Measurements from ENCODE around the gene FGGY. TPM values are rescaled to one million over a fixed set of nuclear protein-coding genes. Genes with fewer than 3 reads are reported as not detected.

FGGY gene
- total RNA-seq, 2 donors from 2014 or later, result 16.0 to 21.8 TPM

DNA sequence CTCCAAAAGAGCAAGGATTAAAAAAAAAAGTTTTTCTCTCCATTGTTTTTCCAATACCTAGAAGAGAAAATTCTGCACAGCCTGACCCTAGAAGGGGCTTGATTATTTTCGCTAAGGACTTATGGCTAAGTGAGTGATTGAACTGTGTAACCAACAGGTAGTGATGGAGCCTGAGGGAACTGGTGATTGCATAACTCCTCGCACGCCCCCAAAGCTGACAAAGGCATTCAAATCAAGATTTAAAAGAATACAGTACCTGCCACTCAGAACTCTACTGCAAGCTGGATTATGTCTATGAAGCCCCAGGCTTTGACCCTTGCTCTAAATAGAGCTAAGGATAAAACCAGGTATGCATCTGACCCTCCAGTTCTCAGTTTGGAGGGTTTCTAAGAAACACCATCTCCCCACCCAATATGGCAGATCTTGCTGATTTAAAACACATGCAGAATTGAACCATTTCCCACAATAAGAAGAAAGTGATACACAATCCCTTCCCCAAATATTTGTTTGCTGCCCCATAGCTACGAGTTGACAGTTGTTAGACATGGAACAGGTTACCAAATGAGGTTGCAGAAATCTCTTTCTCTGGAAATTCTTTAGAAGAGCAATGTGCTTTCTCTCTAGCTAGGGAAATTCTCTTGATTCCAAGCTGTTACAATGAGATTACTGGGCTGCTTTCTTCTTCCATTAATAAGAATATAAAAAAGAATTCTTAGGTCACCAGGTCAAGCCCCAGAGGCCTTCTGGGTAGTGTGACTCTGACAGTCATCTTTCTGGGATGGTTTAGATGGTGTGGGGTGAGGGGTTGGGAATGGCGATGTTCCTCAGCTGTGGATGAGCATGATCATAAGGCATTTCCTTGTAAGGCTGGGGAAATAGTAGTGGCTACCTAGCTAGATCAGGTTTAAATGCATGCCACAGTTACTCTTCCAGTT lies 35.1 kb downstream of the FGGY start:
- H3K9me3 ChIP-seq, result no peaks in the 10 kb centered on the region
- TF ChIP-seq, protein P1, sequence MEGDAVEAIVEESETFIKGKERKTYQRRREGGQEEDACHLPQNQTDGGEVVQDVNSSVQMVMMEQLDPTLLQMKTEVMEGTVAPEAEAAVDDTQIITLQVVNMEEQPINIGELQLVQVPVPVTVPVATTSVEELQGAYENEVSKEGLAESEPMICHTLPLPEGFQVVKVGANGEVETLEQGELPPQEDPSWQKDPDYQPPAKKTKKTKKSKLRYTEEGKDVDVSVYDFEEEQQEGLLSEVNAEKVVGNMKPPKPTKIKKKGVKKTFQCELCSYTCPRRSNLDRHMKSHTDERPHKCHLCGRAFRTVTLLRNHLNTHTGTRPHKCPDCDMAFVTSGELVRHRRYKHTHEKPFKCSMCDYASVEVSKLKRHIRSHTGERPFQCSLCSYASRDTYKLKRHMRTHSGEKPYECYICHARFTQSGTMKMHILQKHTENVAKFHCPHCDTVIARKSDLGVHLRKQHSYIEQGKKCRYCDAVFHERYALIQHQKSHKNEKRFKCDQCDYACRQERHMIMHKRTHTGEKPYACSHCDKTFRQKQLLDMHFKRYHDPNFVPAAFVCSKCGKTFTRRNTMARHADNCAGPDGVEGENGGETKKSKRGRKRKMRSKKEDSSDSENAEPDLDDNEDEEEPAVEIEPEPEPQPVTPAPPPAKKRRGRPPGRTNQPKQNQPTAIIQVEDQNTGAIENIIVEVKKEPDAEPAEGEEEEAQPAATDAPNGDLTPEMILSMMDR (IDR thresholded peaks at IDR 0.05), result no peak
- no peaks in the 10 kb centered on the region for H3K4me1 ChIP-seq
- H3K27ac ChIP-seq, result no peak overlapping the region
- DNase-seq (ENCODE audit: low spot score), result no peak
- no peak overlapping the region for H3K4me3 ChIP-seq
- H3K27me3 ChIP-seq, result no peaks in the 10 kb centered on the region
- no peaks in the 10 kb centered on the region for H3K36me3 ChIP-seq

GRCh38 chr1:59332983-59333382 lies 36.1 kb downstream of the FGGY start:
- Histone ChIP-seq H3K27me3 (no peaks in the 10 kb centered on the region), H3K9me3 (no peaks in the 10 kb centered on the region), H3K4me1 (no peaks in the 10 kb centered on the region), H3K4me3 (no peak overlapping the region), H3K27ac (no peak overlapping the region), H3K36me3 (no peaks in the 10 kb centered on the region)
- DNase-seq (ENCODE audit: low spot score), result no peak
- TF ChIP-seq, protein P1 (IDR thresholded peaks at IDR 0.05), result no peak

DNA sequence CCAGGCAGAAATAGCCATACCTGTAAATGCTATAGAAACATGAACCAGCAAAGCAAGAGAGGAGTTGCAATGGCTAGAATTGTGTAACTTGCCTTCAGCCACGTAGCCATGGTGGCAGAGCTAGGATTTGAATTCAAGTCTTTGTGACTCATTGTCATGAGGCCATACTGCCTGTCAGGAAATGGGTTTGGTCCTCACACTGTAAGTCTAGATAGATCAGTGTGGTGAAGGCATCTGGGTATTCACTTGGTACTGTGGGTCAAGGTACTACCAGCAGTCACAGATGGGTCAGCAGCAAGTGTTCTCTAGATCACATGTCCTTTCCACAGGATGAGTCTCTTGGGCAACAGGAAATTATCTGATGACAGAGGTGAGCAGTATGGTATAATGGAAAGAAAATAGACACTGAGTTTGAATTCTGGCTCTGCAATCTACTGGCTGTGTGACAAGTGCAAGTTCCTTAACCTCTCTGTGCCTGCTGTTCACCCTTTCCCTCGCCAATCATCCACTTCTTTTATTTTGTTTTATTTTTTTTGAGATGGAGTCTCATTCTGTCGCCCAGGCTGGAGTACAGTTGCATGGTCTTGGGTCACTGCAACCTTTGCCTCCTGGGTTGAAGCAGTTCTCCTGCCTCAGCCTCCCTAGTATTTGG lies 36.9 kb downstream of the FGGY start:
- Histone ChIP-seq H3K27ac (no peak overlapping the region), H3K4me3 (no peak overlapping the region), H3K4me1 (no peaks in the 10 kb centered on the region), H3K27me3 (no peaks in the 10 kb centered on the region), H3K36me3 (no peaks in the 10 kb centered on the region), H3K9me3 (no peaks in the 10 kb centered on the region)
- DNase-seq (ENCODE audit: low spot score), result no peak
- TF ChIP-seq, protein P1 (IDR thresholded peaks at IDR 0.05), result no peak

DNA sequence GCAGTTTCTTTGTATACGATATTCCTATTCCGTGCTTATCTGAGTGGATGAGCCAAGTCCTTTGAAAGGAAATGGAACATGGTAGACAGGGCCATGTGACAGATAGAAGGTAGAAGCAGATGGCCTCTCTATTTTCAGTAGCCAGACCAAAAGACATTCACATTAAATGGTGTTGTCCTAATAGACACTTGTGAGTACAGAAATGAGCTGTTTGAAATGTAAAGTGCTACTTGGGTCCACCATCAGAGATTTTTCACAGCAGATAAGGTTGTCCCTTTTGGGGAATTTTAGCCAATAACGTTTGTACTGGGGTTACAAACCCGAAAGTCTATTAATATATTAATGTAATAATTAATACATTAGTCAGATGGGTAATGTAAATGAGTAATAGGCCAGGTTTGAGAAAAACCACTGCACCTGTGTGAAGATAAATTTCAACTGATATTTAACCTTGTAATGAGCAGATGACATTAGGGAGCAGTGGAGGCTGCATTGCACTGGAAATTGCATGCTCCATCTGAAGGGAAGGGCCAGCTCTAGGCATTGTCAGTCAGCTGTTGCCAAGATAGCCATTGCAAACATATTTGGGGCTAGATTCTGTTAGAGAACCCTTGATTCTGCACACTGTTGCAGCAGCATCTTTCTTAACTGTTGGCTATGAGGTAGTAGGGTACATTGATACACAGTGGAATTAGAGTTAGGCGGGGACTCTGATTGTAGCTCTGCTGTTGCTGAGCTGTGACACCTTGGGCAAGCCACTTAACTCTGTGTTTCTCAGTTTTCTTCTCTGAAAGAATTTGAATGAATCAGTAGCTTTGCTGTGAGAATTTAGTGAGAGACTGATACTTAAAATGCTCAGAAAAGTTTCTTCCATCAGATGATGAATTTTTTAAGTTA lies 43.8 kb downstream of the FGGY start:
- no peak for DNase-seq (ENCODE audit: low spot score)
- no peaks in the 10 kb centered on the region for H3K36me3 ChIP-seq
- H3K4me3 ChIP-seq, result no peak overlapping the region
- H3K27ac ChIP-seq, result no peak overlapping the region
- no peaks in the 10 kb centered on the region for H3K27me3 ChIP-seq
- TF ChIP-seq, protein P1 (IDR thresholded peaks at IDR 0.05), result no peak
- no peaks in the 10 kb centered on the region for H3K9me3 ChIP-seq
- no peaks in the 10 kb centered on the region for H3K4me1 ChIP-seq

GRCh38 chr1:59342801-59343575 lies 46.1 kb downstream of the FGGY start:
- H3K27ac ChIP-seq, result no peak overlapping the region
- TF ChIP-seq, protein P1 (IDR thresholded peaks at IDR 0.05), result no peak
- DNase-seq (ENCODE audit: low spot score), result no peak
- no peaks in the 10 kb centered on the region for H3K27me3 ChIP-seq
- H3K9me3 ChIP-seq, result no peaks in the 10 kb centered on the region
- no peaks in the 10 kb centered on the region for H3K36me3 ChIP-seq
- no peak overlapping the region for H3K4me3 ChIP-seq
- H3K4me1 ChIP-seq, result no peaks in the 10 kb centered on the region
